HFFc6 (cell line): ENCODE measurements around the gene WFDC11. TPM values are rescaled to one million over a fixed set of nuclear protein-coding genes. Genes with fewer than 3 reads are reported as not detected.

Experiments used
- DNase-seq: peaks from one replicate; pipeline ENCODE4 v3.0.0-alpha.2; 2018
- H3K27ac Mint-ChIP-seq: 2 replicates; pipeline ENCODE4 v1.8.0; 2020; ENCODE audit warnings: mild to moderate bottlenecking, mixed read lengths
- H3K27me3 Mint-ChIP-seq: 2 replicates; pipeline ENCODE4 v1.8.0; 2021; ENCODE audit warnings: mild to moderate bottlenecking, moderate library complexity, mixed read lengths; ENCODE audit not compliant: insufficient read depth
- H3K36me3 Mint-ChIP-seq: 2 replicates; pipeline ENCODE4 v1.8.0; 2021; ENCODE audit warnings: low read depth, mixed read lengths
- H3K4me1 Mint-ChIP-seq: 2 replicates; pipeline ENCODE4 v1.8.0; 2020; ENCODE audit warnings: low read depth, mixed read lengths
- H3K4me3 Mint-ChIP-seq: 2 replicates; pipeline ENCODE4 v1.8.0; 2020; ENCODE audit warnings: mild to moderate bottlenecking, moderate library complexity, mixed read lengths
- H3K9me3 Mint-ChIP-seq: 2 replicates; pipeline ENCODE4 v1.8.0; 2020; ENCODE audit warnings: mild to moderate bottlenecking, mixed read lengths
- CTCF ChIP-seq: fragments of 200-600 bp; sonication (generic); IDR thresholded peaks from 2 replicates; pipeline ENCODE4 v1.5.0; 2021; ENCODE audit warnings: antibody characterized with exemption, mild to moderate bottlenecking
- total RNA-seq, 6 experiments: library from RNA; stranded (reverse); fragmentation: NEBNext Ultra II Directional; extraction: Animal tissue kit (Norgen Biotek cat#: 25700); gene quantifications; 2 replicates in 1 of 6; 3 replicates in 5 of 6; pipeline ENCODE4 v1.2.3, GENCODE V29; 2021

Gene WFDC11
- total RNA-seq, 6 experiments from 2014 or later: not detected

DNA sequence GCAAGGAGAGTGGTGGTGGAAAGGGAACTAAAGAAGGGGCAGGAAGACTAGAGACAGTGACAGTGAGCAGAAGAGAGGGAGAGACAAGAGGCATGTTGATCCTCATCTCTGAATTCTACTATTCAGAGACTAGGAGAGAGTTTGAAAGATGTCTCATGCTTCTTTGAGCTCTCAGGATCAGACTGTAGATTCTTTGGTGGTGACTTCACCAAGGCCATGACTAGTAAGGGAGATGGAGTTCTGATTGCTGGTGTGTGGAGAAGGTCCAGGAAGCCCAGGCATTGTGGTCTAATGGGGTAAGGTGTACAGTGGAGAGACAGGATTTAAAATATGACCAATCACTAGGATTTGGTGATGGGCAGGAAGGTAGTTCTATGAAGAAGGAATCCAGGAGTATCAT is 39.7 kb downstream of the WFDC11 start:
- H3K27ac Mint-ChIP-seq: no peak overlapping the region
- H3K4me3 Mint-ChIP-seq: no peak overlapping the region
- H3K36me3 Mint-ChIP-seq: no peaks in the 10 kb centered on the region
- TF ChIP-seq CTCF: no peak
- peaks cover 3% of the 10 kb centered on the region for H3K27me3 Mint-ChIP-seq
- no peaks in the 10 kb centered on the region for H3K9me3 Mint-ChIP-seq
- H3K4me1 Mint-ChIP-seq: peaks cover 7% of the 10 kb centered on the region; the same call in 1 of the 2 replicates
- DNase-seq: peak; percentile 14

DNA sequence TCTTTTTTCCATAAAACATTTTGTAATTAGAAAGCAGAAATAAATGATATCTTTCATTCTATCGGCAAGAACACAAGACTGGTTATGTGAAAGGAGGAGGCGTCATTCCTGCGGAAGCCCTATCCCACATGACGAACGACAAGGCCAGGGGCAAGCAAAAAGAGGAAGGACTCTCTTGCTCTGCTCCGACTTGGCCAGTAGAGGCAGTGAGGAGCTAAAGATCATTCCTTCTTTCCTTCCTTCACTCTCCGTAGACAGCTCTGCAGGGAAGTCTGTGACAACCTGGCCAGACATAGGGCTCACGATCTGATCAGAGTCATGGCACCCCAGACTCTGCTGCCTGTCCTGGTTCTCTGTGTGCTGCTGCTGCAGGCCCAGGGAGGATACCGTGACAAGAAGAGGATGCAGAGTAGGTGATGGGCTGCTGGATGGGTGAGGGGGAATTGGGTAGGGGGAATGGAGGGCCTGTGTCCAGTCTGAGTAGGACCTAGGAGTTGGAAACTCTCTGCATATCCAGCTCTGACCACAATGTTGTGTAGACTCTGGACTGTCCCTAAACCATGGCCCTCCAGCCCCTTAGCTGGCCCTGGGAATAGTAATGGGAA is 40.4 kb downstream of the WFDC11 start, which contains the start of gene WFDC10A:
WFDC10A (plus strand) TSS at position 244 of the 605 bp plus-strand sequence; CDS start at position 319, 75 bp downstream.
- Mint-ChIP-seq H3K36me3 (no peaks in the 10 kb centered on the region), H3K27me3 (peaks cover 5% of the 10 kb centered on the region), H3K27ac (no peak within 1 kb of the TSS), H3K4me3 (no peak within 1 kb of the TSS), H3K4me1 (peaks cover 7% of the 10 kb centered on the region; the same call in 1 of the 2 replicates), H3K9me3 (no peaks in the 10 kb centered on the region)
- TF ChIP-seq CTCF: peak; percentile 67
- DNase-seq: peak; percentile 6

DNA sequence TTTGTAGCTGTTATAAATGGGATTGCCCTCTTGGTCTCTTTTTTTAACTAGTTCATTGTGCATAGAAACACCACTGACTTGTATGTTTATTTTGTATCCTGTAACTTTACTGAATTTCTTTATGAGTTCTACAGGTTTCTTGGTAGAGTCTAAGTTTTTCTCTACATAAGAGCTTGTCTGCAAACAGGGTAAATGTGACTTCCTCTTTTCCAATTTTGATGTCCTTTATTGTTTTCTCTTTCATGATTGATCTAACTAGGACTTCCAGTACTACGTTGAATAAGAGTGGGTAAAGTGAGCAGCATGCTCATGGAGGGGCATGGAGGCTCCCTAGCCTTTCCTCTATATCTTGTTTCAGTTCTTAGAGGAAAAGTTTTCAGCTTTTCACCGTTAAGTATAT is 43.5 kb downstream of the WFDC11 start:
- peaks cover 5% of the 10 kb centered on the region for H3K27me3 Mint-ChIP-seq
- no peak overlapping the region for H3K4me3 Mint-ChIP-seq
- no peak for DNase-seq
- TF ChIP-seq CTCF: no peak
- no peaks in the 10 kb centered on the region for H3K9me3 Mint-ChIP-seq
- no peak overlapping the region for H3K27ac Mint-ChIP-seq
- H3K36me3 Mint-ChIP-seq: no peaks in the 10 kb centered on the region
- H3K4me1 Mint-ChIP-seq: peaks cover 7% of the 10 kb centered on the region; the same call in 1 of the 2 replicates

DNA sequence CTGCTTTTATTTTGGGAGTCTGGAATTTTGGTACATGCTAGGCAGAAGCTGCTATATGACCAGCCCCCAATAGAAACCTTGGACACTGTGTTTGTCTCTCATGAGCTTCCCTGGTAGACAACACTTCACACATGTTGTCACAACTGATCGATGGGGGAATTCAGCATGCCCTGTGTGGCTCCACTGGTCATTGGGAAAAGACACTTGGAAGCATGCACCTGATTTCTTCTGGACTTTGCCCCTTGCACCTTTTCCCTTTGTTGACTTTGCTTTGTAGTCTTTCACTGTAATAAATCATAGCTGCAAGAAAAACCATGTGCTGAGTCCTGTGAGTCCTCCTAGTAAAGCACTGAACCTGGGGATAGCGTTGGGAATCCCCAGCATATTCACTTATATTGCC is 48.4 kb downstream of the WFDC11 start:
- Mint-ChIP-seq H3K4me1 (no peaks in the 10 kb centered on the region), H3K27ac (no peak overlapping the region), H3K4me3 (no peak overlapping the region), H3K9me3 (no peaks in the 10 kb centered on the region), H3K36me3 (no peaks in the 10 kb centered on the region), H3K27me3 (peaks cover 4% of the 10 kb centered on the region)
- TF ChIP-seq CTCF: no peak
- DNase-seq: no peak

DNA sequence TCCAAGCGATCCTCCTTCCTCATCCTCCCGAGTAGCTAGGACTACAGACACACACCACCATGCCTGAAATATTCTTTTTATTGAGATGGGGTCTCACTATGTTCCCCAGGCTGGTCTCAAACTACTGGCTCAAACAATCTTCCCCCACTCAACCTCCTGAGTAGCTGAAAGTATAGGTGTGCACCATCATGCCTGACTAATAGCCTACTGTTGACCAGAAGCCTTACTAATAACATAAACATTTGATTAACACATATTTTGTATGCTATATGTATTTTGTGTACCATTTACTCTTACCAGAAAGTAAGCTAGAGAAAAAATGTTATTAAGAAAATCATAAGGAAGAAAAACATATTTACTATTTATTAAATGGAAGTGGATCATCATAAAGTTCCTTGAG is 52.4 kb downstream of the WFDC11 start:
- no peak for DNase-seq
- Mint-ChIP-seq H3K4me3 (no peak overlapping the region), H3K27ac (no peak overlapping the region), H3K9me3 (no peaks in the 10 kb centered on the region), H3K4me1 (no peaks in the 10 kb centered on the region), H3K36me3 (no peaks in the 10 kb centered on the region), H3K27me3 (peaks cover 8% of the 10 kb centered on the region)
- TF ChIP-seq CTCF: no peak
